Measurements from ENCODE around the gene CRLF2. TPM values are rescaled to one million over a fixed set of nuclear protein-coding genes. Genes with fewer than 3 reads are reported as not detected.
A peak's percentile ranks its signal among the peaks of the same experiment; 100 is the strongest.

The CRLF2 gene
- total and polyA plus RNA-seq, 2 experiments from 2014 or later, result not detected

DNA sequence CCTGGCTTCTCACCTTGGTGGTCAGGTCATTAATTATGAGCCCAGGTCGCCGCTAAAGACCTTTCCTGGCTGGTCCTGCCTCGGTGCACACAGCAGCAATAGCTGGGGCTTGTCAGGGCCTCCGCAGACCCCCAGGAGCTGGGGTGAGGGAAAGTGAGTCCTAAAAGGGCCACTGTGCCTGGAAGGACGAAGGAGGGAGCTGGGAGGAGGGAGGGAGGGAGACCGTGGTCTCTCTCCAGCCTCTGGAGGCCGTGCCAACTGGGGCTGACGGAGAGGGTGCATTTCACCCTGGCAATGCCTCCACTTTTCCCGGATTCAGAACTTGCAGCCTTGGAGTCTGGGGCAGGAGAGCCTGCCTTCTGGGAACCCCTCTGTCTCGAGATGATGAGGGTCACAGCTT, 60.4 kb downstream of the CRLF2 start (continued):
- TF ChIP-seq CREB1 (CRISPR knock-in tag; IDR thresholded peaks at IDR 0.05; ENCODE audit: low read depth) (no peak), EZH2 (IDR thresholded peaks at IDR 0.05; ENCODE audit: low read depth, unreplicated experiment) (no peak), POLR2AphosphoS5 (IDR thresholded peaks at IDR 0.05; ENCODE audit: low read depth) (no peak), EZH2phosphoT487 (IDR thresholded peaks at IDR 0.05; ENCODE audit: unreplicated experiment) (no peak)
- TF ChIP-seq, protein P1, sequence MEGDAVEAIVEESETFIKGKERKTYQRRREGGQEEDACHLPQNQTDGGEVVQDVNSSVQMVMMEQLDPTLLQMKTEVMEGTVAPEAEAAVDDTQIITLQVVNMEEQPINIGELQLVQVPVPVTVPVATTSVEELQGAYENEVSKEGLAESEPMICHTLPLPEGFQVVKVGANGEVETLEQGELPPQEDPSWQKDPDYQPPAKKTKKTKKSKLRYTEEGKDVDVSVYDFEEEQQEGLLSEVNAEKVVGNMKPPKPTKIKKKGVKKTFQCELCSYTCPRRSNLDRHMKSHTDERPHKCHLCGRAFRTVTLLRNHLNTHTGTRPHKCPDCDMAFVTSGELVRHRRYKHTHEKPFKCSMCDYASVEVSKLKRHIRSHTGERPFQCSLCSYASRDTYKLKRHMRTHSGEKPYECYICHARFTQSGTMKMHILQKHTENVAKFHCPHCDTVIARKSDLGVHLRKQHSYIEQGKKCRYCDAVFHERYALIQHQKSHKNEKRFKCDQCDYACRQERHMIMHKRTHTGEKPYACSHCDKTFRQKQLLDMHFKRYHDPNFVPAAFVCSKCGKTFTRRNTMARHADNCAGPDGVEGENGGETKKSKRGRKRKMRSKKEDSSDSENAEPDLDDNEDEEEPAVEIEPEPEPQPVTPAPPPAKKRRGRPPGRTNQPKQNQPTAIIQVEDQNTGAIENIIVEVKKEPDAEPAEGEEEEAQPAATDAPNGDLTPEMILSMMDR (conservative IDR thresholded peaks at IDR 0.05; ENCODE audit: low read depth in 2 of 2), result no peak

DNA sequence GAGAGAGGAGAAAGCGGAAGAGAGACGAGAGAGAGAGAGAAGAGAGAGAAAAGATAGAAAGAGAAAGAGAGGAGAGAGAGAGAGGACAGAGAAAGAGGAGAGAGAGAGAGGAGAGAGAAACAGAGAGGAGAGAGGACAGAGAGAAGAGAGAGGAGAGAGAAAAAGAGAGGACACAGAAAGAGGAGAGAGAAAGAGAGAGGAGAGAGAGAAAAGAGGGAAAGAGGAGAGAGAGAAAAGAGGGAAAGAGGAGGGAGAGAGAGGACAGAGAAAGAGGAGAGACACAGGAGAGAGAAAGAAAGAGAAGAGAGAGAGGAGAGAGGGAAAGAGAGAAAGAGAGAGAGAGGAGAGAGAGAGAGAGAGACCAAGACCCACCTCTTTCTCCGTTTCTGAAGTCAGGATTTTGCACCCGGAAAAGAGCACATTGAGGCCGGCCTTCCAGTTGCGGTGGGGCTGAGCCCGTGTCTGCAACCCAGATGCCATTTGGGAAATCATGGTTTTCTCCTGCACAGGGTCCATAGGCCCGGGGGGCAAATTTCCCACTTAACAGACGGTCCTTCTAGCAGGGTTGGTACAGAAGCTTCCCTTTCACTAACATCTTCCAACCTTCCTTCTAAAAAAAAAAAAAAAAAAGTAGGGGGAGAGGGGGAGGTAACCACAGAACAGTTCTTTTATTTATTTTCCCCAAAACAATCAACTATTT, 60.9 kb downstream of the CRLF2 start:
- Histone ChIP-seq H3K27ac (ENCODE audit: low read depth) (no peak overlapping the region), H4K20me1 (replicated peaks; ENCODE audit: insufficient read depth) (no peaks in the 10 kb centered on the region), H3K36me3 (ENCODE audit: insufficient read depth) (no peaks in the 10 kb centered on the region), H3K4me1 (ENCODE audit: insufficient read depth) (0 out of 2 replicates have a peak, but pooled peaks cover 3% of the 10 kb centered on the region), H2AFZ (peak overlapping the region; percentile 83), H3K9me2 (ENCODE audit: insufficient read depth) (no peaks in the 10 kb centered on the region), H3K79me2 (replicated peaks; ENCODE audit: insufficient read depth) (no peaks in the 10 kb centered on the region), H3K4me2 (no peak overlapping the region), H3K27me3 (ENCODE audit: insufficient read depth) (no peaks in the 10 kb centered on the region), H3K4me3 (no peak overlapping the region), H3F3A (replicated peaks; ENCODE audit: low read depth) (no peaks in the 10 kb centered on the region)
- H3K9me3 Mint-ChIP-seq, result peaks cover 82% of the 10 kb centered on the region
- H3K27ac Mint-ChIP-seq, result no peak overlapping the region
- no peak overlapping the region for H3K4me3 Mint-ChIP-seq
- peaks cover 25% of the 10 kb centered on the region for H3K36me3 Mint-ChIP-seq (ENCODE audit: low read depth)
- DNase-seq (ENCODE audit: low spot score) (no peak), ATAC-seq (no peak)
- H3K27me3 Mint-ChIP-seq (ENCODE audit: insufficient read depth, low read depth, poor library complexity), result peaks cover 5% of the 10 kb centered on the region
- H3K4me1 Mint-ChIP-seq, result no peaks in the 10 kb centered on the region; the same call in 2 of the 3 replicates
- TF ChIP-seq ZNF331 (CRISPR knock-in tag; IDR thresholded peaks at IDR 0.05; ENCODE audit: low read depth), result no peak
- TF ChIP-seq, protein P2, sequence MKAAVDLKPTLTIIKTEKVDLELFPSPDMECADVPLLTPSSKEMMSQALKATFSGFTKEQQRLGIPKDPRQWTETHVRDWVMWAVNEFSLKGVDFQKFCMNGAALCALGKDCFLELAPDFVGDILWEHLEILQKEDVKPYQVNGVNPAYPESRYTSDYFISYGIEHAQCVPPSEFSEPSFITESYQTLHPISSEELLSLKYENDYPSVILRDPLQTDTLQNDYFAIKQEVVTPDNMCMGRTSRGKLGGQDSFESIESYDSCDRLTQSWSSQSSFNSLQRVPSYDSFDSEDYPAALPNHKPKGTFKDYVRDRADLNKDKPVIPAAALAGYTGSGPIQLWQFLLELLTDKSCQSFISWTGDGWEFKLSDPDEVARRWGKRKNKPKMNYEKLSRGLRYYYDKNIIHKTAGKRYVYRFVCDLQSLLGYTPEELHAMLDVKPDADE (IDR thresholded peaks at IDR 0.05), result no peak
- TF ChIP-seq POLR2AphosphoS5 (IDR thresholded peaks at IDR 0.05; ENCODE audit: low read depth), result no peak
- TF ChIP-seq, protein P1 (conservative IDR thresholded peaks at IDR 0.05; ENCODE audit: low read depth in 2 of 2), result no peak
- TF ChIP-seq CREB1 (CRISPR knock-in tag; IDR thresholded peaks at IDR 0.05; ENCODE audit: low read depth), result no peak
- no peak for TF ChIP-seq EZH2phosphoT487 (IDR thresholded peaks at IDR 0.05; ENCODE audit: unreplicated experiment)
- TF ChIP-seq ZNF114 (CRISPR knock-in tag; IDR thresholded peaks at IDR 0.05), result no peak
- no peak for TF ChIP-seq EZH2 (IDR thresholded peaks at IDR 0.05; ENCODE audit: low read depth, unreplicated experiment)
- TF ChIP-seq JUNB (IDR thresholded peaks at IDR 0.05; ENCODE audit: unreplicated experiment), result no peak
- TF ChIP-seq, protein P3, sequence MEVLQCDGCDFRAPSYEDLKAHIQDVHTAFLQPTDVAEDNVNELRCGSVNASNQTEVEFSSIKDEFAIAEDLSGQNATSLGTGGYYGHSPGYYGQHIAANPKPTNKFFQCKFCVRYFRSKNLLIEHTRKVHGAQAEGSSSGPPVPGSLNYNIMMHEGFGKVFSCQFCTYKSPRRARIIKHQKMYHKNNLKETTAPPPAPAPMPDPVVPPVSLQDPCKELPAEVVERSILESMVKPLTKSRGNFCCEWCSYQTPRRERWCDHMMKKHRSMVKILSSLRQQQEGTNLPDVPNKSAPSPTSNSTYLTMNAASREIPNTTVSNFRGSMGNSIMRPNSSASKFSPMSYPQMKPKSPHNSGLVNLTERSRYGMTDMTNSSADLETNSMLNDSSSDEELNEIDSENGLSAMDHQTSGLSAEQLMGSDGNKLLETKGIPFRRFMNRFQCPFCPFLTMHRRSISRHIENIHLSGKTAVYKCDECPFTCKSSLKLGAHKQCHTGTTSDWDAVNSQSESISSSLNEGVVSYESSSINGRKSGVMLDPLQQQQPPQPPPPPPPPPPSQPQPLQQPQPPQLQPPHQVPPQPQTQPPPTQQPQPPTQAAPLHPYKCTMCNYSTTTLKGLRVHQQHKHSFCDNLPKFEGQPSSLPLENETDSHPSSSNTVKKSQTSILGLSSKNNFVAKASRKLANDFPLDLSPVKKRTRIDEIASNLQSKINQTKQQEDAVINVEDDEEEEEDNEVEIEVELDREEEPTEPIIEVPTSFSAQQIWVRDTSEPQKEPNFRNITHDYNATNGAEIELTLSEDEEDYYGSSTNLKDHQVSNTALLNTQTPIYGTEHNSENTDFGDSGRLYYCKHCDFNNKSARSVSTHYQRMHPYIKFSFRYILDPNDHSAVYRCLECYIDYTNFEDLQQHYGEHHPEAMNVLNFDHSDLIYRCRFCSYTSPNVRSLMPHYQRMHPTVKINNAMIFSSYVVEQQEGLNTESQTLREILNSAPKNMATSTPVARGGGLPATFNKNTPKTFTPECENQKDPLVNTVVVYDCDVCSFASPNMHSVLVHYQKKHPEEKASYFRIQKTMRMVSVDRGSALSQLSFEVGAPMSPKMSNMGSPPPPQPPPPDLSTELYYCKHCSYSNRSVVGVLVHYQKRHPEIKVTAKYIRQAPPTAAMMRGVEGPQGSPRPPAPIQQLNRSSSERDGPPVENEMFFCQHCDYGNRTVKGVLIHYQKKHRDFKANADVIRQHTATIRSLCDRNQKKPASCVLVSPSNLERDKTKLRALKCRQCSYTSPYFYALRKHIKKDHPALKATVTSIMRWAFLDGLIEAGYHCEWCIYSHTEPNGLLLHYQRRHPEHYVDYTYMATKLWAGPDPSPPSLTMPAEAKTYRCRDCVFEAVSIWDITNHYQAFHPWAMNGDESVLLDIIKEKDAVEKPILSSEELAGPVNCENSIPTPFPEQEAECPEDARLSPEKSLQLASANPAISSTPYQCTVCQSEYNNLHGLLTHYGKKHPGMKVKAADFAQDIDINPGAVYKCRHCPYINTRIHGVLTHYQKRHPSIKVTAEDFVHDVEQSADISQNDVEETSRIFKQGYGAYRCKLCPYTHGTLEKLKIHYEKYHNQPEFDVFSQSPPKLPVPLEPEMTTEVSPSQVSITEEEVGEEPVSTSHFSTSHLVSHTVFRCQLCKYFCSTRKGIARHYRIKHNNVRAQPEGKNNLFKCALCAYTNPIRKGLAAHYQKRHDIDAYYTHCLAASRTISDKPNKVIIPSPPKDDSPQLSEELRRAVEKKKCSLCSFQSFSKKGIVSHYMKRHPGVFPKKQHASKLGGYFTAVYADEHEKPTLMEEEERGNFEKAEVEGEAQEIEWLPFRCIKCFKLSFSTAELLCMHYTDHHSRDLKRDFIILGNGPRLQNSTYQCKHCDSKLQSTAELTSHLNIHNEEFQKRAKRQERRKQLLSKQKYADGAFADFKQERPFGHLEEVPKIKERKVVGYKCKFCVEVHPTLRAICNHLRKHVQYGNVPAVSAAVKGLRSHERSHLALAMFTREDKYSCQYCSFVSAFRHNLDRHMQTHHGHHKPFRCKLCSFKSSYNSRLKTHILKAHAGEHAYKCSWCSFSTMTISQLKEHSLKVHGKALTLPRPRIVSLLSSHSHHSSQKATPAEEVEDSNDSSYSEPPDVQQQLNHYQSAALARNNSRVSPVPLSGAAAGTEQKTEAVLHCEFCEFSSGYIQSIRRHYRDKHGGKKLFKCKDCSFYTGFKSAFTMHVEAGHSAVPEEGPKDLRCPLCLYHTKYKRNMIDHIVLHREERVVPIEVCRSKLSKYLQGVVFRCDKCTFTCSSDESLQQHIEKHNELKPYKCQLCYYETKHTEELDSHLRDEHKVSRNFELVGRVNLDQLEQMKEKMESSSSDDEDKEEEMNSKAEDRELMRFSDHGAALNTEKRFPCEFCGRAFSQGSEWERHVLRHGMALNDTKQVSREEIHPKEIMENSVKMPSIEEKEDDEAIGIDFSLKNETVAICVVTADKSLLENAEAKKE (CRISPR knock-in tag; IDR thresholded peaks at IDR 0.05), result no peak

Data from GM23338 (cell line).